Astrocyte of the hippocampus (primary cell): ENCODE results near the gene TMEM208.

Experiments used
- DNase-seq: peaks from one replicate; pipeline ENCODE4 v3.0.0; 2011; ENCODE audit warnings: low read depth, low spot score

The TMEM208 gene

GRCh38 chr16:67226804-67227566 is at the start of gene TMEM208:
TSS of gene TMEM208 (plus strand) at chr16:67227130. CDS start at chr16:67227219, 89 bp downstream.
- peak; percentile 100 for DNase-seq

DNA sequence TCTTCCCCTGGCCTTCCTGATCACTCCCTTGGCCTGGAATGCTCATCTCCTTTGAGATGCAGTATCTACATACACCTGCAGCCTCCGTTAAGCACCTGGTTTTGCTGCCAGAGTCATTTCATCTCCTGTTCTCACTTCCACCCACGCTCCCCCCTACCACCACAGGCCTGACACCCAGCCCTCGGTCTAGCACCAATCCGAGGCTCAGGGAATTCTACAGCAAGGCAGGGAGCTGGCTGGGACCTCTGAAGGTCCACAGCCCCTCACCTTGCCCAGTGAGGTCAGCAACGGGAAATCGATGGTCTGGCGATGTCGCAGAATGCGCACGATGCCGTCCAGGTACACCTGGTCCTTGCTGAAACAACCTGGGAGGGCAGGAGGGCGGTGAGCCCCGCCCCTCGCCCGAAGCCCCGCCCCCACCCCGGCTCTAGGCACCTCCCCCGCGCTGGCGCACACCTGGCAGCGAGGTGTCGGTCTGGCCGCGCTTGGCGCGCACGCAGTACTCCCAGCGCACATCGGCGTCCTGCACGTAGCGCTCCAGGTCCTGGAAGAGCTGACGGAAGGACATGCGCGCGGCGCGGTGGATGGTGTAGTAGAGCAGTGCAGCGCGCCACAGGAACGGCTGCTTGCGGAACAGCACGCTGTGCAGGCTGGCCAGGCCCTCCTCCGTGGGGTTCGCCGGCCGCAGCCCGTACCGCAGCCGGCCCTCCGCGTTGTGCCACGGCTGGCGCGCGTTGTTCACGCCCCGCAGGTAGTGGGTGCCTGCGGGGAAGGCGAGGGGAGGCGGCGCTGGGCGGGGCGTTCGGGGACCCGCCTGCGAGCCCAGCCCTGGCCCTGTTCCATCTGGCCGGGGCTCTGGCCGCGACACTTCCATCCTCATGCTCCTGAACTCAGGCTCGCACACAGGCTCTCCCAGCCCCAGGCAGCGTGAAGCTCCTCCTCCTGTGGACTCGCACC is 48.9 kb upstream of the TMEM208 start:
- peak; percentile 71 for DNase-seq

- no peak for DNase-seq
Observed at GRCh38 chr16:67179421-67180080, 47.4 kb upstream of the TMEM208 start.

DNA sequence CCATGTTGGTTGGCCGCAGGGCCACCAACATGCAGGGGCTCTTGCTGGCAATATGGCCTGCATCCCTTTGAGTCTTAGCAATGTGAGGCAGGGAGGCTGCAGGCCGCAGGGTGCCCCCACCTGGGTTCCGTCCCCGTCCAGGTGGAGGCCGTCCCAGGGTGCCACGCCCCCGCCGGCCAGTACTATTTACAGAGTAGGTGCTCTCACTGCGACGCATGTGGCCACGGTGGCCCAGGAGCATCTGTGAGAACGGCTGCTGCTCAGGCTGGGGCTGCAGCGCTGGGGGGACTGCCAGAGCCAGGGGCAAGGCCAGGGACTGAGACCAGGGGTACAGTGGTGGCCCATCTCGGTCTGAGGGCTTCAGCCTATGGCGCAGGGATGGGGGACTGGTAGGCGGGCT is 46.8 kb upstream of the TMEM208 start:
- no peak for DNase-seq

GRCh38 chr16:67181346-67181745 is 45.6 kb upstream of the TMEM208 start:
- DNase-seq, result peak; percentile 73

DNA sequence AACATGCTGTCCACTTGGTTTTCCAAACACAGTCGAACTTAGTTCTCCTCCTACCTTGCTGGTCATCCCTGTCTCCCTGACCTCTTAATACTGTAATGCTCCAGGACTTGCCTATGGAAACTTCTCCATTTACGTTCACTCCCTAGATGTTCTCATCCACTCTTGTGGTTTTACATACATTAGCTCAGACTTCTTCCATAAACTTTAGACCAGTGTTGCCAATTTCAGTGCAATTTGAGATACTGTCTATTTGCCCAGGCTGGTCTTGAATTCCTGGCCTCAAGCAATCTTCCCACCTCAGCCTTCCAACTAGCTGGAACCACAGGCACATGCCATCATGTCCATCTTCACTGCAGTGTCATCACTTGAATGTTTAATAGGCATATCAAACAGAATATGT is 44.6 kb upstream of the TMEM208 start:
- DNase-seq, result no peak

GRCh38 chr16:67183284-67183626 is 43.7 kb upstream of the TMEM208 start:
- DNase-seq, result no peak

DNA sequence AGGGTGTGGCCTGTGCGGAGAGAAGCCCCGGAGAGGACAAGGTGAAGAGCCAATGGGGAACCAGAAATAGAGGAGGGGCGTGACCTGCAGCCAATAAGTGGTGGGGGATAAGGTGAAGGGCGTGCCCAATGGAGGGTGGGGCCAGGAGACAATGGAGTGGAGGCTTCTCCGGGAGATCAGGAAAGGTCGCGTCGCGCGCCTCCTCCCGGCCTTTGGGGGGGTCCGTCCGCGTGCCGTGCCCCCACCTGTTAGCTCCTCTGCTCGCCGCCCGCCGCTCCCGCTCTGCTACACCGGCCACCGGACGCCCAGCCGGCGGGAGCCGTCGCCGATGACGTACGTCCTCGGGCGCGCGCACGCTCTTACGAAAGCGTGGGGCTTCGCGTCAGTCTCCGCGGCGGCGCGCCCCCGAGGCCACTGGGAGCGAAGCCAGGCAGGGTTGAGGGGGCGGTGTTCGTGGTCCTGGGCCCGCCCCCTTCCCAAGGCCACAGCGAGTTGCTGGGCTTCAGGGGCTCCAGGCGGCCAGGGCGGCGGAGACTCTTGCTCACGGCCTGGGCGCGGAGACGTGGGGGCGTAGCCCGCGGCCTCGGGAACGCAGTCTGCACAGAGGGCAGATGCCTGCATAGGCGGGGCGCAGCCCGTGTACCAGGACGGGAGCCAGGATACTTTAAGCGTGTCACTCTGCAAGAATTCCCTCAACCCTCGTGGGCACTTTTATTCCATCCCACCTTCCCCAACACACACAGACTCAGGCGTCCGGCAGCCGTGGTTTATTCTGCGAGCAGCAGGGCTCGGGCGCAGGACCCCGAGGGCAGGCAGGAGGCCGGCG is 43.1 kb upstream of the TMEM208 start, which contains the start of gene MATCAP1:
Gene MATCAP1 (minus strand): TSS at position 337 of the 826 bp plus-strand sequence. CDS start 3,353 bp downstream, outside the sequence.
- peak; percentile 98 for DNase-seq

DNA sequence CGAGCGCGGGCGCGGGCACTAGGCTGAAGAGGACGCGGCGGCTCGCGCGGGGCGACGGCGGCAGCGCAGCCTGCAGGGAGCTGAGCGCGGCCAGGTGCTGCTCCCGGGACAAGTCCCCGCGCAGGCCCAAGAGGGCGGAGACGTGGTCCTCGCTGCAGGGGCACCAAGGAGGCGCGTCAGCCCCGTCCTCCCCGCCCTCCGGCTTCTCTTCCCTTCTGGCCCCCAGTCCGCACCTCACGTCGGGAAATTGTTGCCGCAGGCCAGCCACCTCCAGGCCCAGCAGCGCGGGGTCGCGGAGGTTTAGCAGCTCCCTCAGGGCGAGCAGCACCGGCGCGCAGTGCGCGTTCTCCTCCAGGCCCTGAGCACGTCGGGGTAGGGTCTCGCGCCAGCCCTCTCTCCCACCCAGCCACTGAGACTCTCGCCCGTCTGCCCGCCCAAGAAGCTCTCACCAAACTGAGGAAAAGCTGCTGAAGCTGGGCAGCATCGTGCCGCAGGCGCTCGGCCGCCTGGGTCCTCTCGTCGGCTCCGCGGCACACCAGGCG is 42.4 kb upstream of the TMEM208 start:
- DNase-seq, result peak; percentile 62

DNA sequence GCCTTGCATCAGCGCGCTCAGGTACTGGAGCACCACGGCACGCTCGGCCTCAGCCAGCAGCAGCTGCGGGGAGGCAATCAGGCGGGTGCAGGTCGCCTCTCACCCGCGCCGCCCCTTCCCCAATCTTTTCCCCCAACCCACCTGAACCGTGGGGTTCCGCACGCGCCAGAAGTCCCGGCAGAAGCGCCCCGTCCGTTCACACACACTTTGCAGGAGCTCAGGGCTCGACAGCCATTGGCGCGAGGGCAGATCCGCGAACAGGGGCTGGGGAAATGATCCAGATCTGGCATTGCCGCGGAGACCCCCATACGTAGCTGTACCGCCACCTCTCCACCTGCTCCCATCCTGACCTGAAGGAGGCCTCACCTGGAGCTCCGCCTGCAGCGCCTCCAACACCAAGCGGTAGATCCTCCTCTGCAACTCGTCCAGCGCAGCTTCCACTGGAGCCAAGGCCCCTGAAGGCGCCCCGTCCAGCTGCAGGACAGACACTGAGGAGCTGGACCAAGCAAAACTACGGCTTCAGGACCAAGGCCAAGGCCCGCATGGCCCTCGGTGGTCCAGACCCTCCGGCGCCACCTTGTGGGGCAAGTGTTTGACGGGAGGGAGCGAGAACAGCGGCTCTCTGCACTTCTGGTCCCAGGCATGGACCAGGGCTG is 41.8 kb upstream of the TMEM208 start:
- peak; percentile 97 for DNase-seq

DNA sequence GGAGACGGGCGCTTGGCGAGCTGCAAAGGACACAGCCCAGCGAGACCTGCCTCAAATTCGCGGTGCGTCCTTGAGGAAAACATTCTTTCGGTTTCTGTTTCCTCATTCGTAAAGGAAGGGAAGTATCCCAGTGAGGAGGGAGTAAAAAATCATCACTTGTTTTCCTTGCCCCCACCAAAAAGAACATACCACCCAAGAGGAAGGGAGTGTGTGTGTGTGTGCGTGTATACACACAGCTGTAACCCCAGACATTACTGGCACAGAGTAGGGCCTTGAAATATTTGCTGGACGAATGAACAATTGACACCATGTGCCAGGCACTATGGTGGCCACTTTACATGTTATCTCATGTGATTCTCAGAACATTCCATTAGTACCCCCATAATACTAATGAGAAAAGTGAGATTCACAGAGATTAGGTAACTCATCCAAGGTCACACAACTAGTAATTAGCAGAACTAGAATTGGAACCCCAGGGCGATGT is 41.2 kb upstream of the TMEM208 start:
- DNase-seq, result no peak

DNA sequence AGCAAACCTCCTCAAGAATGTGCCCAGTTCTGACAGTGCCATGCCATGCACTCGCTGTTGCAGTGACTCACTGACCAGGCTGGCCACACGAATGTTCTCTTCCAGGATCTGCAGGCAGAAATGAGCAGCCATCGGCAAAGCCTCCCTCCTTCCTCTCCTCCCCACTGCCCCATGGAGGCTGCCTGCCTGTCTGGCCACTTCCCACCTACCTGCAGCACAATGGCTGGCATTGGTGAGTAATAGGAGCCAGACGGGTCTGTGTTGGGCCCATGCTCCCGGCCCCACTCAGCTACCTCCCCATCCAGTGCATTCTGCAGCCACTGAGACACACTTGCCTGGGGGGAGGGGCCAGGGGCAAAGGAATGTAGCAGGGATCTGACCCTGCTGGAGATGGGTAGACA is 40.4 kb upstream of the TMEM208 start:
- peak; percentile 82 for DNase-seq

DNA sequence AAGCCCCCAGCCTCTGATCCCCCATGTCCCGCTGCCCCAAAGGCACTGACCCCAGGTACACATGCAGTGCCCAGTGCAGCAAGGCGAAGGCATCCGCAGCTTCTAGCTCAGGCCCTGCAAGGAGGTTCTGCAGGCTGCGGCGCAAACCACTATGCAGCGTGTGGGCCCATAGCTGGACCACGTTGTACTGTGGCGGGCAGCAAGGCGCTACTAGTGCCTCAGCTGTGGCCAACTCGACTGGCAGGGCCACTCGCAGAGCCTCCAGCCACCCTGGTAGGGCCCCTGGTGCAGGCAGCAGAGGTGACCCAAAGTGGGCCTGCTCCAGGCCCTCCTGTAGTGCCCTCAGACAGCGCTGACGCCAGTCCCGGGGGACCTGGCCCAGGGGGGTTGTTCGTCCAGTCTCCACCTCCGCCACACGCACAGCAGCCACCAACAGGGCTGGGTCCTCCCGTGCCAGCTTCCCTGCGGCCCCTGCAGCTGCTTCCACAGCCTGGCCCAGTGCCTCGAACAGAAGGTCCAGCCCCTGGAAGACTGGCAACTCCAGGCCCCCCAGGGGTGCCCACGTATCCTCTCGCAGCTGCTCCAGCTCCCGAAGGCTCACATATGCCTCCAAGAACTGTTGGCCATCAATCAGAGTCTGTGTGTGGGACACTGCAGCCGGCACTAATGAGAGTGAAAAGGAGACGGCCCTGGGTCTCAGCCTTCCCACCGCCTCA is 39.6 kb upstream of the TMEM208 start:
- no peak for DNase-seq

- no peak for DNase-seq
Observed at GRCh38 chr16:67188323-67188722, 38.6 kb upstream of the TMEM208 start.

DNA sequence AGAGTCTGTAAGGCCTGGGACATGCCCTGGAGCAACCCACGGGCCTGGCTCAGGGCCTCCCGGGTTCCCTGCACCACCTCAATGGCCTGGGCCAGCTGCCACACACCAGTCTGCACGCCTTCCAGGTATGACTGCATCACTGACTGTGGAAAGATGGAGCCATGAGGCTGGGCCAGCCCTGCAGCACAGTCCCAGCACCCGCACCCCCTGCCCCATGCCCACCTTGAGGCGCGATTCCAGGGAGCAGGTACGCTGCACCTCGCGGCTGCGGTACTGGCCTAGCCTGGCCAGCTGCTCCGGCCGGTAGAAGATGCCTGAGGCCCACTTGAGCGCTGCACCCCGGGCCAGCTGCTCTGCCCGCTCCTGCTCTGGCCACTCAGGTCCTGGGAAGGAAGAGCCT is 38.1 kb upstream of the TMEM208 start:
- no peak for DNase-seq

GRCh38 chr16:67190041-67190440 is 36.9 kb upstream of the TMEM208 start, which contains the start of gene EXOC3L1:
TSS of gene EXOC3L1 (minus strand) at chr16:67190136. CDS start at chr16:67189676, 460 bp downstream.
- no peak for DNase-seq

GRCh38 chr16:67190448-67191399 is 36.2 kb upstream of the TMEM208 start:
- no peak for DNase-seq

DNA sequence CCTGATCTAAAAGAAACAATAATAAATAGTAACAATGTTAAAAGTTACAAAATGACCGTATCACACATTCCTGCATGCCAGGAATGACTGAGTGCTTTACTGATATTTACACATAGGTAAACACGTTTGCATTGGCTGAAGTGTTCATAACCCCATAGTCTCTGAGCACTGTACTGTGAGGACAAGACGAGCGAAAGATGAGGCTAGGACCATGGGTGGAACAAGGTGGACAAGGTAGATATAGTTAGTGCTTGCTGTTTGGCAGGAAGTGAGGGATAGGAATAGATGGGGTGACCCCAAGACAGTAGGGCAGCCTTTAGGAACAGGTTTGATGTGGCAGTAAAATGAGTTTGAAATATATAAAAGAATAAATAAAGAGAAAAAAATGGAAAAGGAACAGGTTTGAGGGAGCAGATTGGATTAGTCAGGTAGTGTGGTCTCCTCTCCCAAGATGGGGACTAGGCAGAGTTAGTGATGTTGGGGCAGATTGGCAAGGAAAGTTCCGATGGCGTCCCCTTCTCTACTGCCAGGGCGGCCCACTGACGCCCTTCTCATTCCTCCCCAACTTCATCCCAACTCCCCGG is 35.4 kb upstream of the TMEM208 start:
- no peak for DNase-seq
